Retinal pigment epithelial cell (primary cell): Measurements from ENCODE around the gene SMAD6.

Source experiments
- DNase-seq: peaks from one replicate; pipeline ENCODE4 v3.0.0-alpha.2; 2010; ENCODE audit warnings: low read depth
- H3K4me3 ChIP-seq: 2 replicates; pipeline ENCODE4 v1.5.1; 2011; ENCODE audit warnings: mild to moderate bottlenecking, low read length, control low read depth, moderate library complexity
- TF ChIP-seq, protein P1 (sequence below): conservative IDR thresholded peaks from 2 replicates; pipeline ENCODE4 v1.5.1; 2011; ENCODE audit warnings: low read depth, low read length, control low read depth, inconsistent platforms

SMAD6 gene

DNA sequence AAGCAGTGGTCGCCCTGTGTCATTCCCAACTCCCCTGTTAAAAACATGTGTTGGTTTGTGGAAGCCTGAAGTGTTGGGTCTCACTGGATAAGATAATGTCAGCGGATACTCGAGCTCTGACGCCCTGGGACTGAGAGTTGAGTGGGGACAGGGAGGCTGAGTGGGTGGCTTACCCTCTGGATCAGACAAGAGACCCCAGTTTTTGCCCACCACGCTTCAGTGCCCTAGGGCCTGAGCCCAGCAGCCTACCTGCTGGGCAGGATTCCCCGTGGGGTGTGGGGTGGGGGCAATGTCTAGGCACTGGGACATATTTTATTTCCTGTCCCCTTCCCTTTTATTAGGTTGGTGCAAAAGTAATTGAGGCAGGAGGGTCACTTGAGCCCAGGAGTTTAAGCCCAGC is 75.0 kb downstream of the SMAD6 start:
- TF ChIP-seq, protein P1, sequence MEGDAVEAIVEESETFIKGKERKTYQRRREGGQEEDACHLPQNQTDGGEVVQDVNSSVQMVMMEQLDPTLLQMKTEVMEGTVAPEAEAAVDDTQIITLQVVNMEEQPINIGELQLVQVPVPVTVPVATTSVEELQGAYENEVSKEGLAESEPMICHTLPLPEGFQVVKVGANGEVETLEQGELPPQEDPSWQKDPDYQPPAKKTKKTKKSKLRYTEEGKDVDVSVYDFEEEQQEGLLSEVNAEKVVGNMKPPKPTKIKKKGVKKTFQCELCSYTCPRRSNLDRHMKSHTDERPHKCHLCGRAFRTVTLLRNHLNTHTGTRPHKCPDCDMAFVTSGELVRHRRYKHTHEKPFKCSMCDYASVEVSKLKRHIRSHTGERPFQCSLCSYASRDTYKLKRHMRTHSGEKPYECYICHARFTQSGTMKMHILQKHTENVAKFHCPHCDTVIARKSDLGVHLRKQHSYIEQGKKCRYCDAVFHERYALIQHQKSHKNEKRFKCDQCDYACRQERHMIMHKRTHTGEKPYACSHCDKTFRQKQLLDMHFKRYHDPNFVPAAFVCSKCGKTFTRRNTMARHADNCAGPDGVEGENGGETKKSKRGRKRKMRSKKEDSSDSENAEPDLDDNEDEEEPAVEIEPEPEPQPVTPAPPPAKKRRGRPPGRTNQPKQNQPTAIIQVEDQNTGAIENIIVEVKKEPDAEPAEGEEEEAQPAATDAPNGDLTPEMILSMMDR, result no peak
- no peak overlapping the region for H3K4me3 ChIP-seq
- DNase-seq, result no peak

DNA sequence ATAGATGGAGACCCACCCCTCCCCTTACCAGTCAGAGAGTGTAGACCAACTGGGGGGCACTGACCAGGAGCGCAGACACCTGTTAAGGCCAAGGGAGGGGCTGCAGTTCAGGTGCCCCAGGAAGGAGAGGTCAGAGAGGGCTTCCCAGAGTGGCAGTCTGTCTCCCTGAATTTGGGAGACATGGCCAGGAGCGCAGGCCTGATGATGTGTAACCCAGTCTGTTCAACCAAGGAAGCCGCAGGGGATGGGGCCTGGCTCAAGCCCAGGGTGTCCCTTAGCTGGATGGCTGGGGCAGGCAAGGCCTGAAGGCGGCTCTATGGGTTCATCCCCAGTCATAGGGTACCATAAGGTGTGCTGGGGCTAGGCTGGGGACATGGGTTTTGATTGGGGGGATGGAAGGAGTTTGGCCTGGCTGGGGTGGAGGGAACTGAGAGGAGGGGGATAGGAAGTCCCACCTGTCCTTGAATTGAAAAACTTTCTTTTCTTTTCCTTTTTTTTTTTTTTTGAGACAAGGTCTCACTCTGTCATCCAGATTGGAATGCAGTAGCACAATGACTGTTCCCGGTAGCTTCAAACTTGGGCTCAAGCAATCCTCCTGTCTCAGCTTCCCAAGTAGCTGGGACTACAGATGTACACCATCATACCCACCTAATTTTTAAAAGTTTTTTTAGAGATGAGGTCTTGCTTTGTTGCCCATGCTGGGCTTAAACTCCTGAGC is 75.7 kb downstream of the SMAD6 start:
- H3K4me3 ChIP-seq, result no peak overlapping the region
- TF ChIP-seq, protein P1, result no peak
- no peak for DNase-seq

DNA sequence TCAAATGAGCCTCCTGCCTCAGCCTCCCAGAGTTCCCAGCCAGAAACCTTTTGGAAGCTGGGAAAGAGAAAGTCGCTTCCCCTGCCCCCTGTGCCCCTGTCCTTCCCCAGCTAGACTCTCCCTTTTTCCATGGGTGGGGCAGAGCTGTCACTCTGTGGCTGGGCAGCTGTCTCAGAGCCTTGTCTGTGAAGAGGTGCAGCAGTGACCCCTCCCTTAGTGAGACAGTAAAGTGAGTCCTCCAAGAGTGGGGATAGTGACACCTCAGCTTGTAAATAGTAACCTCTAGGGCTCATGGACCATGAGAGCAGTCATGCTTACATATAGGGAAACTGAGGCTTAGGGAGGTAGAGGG is 76.3 kb downstream of the SMAD6 start:
- TF ChIP-seq, protein P1, result no peak
- DNase-seq, result no peak
- H3K4me3 ChIP-seq, result no peak overlapping the region

DNA sequence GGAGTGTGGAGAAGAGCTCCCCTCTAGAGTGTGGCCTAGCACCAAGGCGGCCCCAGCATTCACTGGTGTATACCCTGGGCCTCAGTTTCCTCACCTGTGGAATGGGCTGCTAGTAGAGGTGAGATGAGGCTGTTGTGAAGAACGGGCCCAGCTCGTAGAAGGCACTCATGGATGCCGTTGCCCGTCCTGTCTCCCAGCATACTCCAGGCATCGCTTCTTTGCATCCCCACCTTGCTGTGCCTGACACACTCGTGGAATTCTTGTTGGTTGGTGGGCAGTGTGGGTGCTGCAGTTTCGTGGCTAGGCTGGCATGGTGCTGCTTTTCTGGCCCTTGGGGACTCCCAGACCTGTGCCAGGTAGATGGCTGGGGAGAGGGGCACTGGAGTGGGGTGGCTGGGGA is 76.7 kb downstream of the SMAD6 start:
- TF ChIP-seq, protein P1, result no peak

DNA sequence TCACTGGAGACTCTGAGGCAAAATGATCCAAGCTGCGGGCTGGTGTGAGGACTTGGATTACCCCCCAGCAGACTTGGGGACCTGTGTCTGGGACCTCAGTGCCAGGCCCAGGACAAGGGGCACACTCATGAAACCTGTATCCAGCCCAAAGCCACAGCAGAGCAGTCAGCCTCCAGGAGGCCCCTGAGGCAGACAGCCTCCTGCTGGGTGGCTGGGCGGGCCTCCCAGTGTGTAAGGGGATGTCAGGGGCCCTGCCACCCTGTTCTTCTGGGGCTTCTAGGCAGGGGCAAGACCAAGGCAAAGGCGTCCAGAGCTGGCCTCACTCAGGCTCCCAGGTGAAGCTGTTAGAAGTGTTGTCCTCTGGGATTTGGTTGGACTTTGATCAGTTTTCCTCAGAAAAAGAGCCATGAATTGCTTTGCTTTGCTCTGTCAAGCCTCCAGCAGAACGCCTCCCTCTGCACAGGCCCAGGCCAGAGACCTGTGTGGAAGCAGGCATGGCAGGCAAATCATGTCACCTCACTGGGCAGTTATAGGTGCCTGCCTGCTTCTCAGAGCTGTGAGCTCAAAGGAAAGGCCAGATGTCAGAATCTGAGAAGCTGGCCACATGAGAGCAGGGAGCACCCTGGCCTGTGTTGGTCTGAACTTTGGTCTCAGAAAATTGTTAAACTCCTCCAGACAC is 77.4 kb downstream of the SMAD6 start:
- no peak for DNase-seq
- no peak overlapping the region for H3K4me3 ChIP-seq
- TF ChIP-seq, protein P1, result no peak

More for the DNA sequence above, 76.7 kb downstream of the SMAD6 start:
- H3K4me3 ChIP-seq, result no peak overlapping the region
- DNase-seq, result no peak

DNA sequence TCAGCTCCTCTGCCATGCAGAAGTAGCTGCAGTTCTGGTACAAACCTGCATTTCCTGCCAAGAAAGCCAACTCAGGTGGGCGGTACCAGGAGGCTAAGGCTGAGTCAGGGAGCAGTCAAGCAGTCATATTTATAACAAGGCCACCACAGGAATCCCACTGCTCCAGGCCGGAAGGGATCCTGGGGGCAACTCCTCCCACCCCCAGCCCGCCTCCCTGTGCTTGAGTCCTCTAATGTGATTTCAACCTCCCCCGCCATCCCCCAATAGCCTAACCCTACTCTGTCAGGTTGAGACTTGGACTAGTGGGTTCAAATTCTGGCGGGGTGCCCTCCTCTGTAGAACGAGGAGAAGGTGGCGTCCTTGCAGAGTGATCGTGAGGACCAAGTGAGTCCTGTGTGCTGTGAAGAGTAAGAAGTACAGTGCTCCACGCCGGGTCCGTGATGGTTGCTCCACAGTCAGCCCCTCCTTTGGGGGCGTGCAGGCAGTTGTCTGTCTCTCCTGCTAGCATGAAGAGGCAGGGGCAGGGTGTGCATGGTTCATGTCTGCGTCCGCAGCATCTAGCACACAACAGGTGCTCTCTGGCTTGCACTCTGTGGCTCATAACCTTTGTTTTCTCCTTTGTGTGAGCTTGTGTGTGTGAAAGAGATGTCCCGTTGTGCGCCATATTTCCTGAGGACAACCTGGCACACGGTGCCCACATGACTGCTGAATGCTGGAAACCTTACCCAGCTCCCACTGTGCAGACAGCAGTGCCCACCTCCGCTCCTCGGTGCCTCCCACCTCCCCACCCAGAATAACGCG is 78.3 kb downstream of the SMAD6 start:
- no peak overlapping the region for H3K4me3 ChIP-seq
- DNase-seq, result peak; percentile 79
- TF ChIP-seq, protein P1, result no peak
